Measurements from ENCODE around the gene CYP3A7.
"Not testable (repeated sequence)": the region's sequence is repeated elsewhere in the genome, so short reads cannot be mapped to it uniquely, and the experiment has no call there.

GRCh38 chr7:99690918-99691317 is 44.1 kb downstream of the CYP3A7 start:
- TF ChIP-seq RERE (CRISPR knock-in tag; IDR thresholded peaks at IDR 0.05; ENCODE audit: borderline replicate concordance); TCF7L2 (IDR thresholded peaks at IDR 0.05; ENCODE audit: low read depth, low read length); CTCF (IDR thresholded peaks at IDR 0.05 in 2 of 3, conservative IDR thresholded peaks at IDR 0.05 in 1 of 3; ENCODE audit: insufficient read depth in 2 of 3, low read depth in 1 of 3, low read length in 3 of 3); KAT2B (IDR thresholded peaks at IDR 0.05; ENCODE audit: low read depth, low read length); SIN3B (IDR thresholded peaks at IDR 0.05; ENCODE audit: low read depth); E2F8 (IDR thresholded peaks at IDR 0.05; ENCODE audit: low read depth, partially characterized antibody); RAD21 (CRISPR knock-in tag; conservative IDR thresholded peaks at IDR 0.05 in 1 of 2, IDR thresholded peaks at IDR 0.05 in 1 of 2); KLF16 (IDR thresholded peaks at IDR 0.05); ZFX (CRISPR knock-in tag; IDR thresholded peaks at IDR 0.05); MAFK (IDR thresholded peaks at IDR 0.05; ENCODE audit: low read length); EGR1 (conservative IDR thresholded peaks at IDR 0.05); DEAF1 (CRISPR knock-in tag; IDR thresholded peaks at IDR 0.05); EZH2 (IDR thresholded peaks at IDR 0.05; ENCODE audit: borderline replicate concordance, low read depth, low read length): not testable (repeated sequence)
